Endothelial cell of umbilical vein (primary cell): ENCODE results near the gene TSPEAR. TPM values are rescaled to one million over a fixed set of nuclear protein-coding genes. Genes with fewer than 3 reads are reported as not detected.

Experiments used
- BruUV-seq: library from RNA; stranded (reverse); fragments of 400-500 nt; replicated peaks from 2 replicates; lab custom pipeline; 2021; lab: Mats Ljungman, UMichigan
- CTCF ChIA-PET: fragments of 300-600, 350-600 bp; sonication (Branson Sonifier 250); formaldehyde crosslinking; loops from one replicate; lab custom pipeline; 2021; ENCODE audit warnings: antibody characterized with exemption, inconsistent platforms; lab: Charles Lee
- POLR2A ChIA-PET: fragments of 300-600, 350-600 bp; sonication (Branson Sonifier 250); formaldehyde crosslinking; loops from one replicate; lab custom pipeline; 2021; ENCODE audit warnings: antibody characterized with exemption, inconsistent platforms; lab: Charles Lee
- DNase-seq: peaks from one replicate; pipeline ENCODE4 v3.0.0-alpha.2; 2011; ENCODE audit warnings: low read depth, low spot score
- FAIRE-seq: peaks from 2 replicates; lab custom pipeline; 2011; peaks lifted over from hg19 to GRCh38; lab: Jason Lieb, UNC
- H2AFZ ChIP-seq: 2 replicates; pipeline ENCODE4 v1.6.0; 2012; ENCODE audit warnings: low read depth, low read length, control low read depth, inconsistent platforms
- H3K27ac ChIP-seq: 2 replicates; pipeline ENCODE4 v1.5.1; 2011; ENCODE audit warnings: low read depth, mild to moderate bottlenecking, control low read depth, low read length, moderate library complexity; ENCODE audit not compliant: insufficient read depth
- H3K27me3 ChIP-seq, 2 experiments: 2 replicates each; pipeline versions ENCODE4 v1.6.0 to v1.6.1; 2011; ENCODE audit warnings: low read length in 2 of 2, mixed read lengths in 1 of 2; ENCODE audit not compliant: control insufficient read depth in 2 of 2, insufficient read depth in 2 of 2
- H3K36me3 ChIP-seq, 2 experiments: 2 replicates in 1 of 2; 3 replicates in 1 of 2; pipeline ENCODE4 v1.5.1; 2011; ENCODE audit warnings: low read length in 2 of 2, mild to moderate bottlenecking in 1 of 2, moderate library complexity in 1 of 2; ENCODE audit not compliant: control insufficient read depth in 2 of 2, insufficient read depth in 2 of 2; ENCODE audit errors: extremely low read depth in 1 of 2
- H3K4me1 ChIP-seq: 3 replicates; pipeline ENCODE4 v1.5.1; 2011; ENCODE audit warnings: mild to moderate bottlenecking, low read length; ENCODE audit not compliant: control insufficient read depth, insufficient read depth; ENCODE audit errors: extremely low read depth
- H3K4me2 ChIP-seq: 2 replicates; pipeline ENCODE4 v1.6.1; 2011; ENCODE audit warnings: low read length, control low read depth, mixed read lengths; ENCODE audit not compliant: insufficient read depth
- H3K4me3 ChIP-seq, 3 experiments: fragments of 200-600 bp in 1 of 3; sonication (generic), shearing (Covaris generic) in 1 of 3; replicated peaks in 1 of 3; 2 replicates each; pipeline ENCODE4 v1.5.1; 2011 to 2016; ENCODE audit warnings: control low read depth in 3 of 3, low read length in 3 of 3, mild to moderate bottlenecking in 2 of 3, inconsistent platforms in 1 of 3, low read depth in 1 of 3, moderate library complexity in 1 of 3; ENCODE audit not compliant: insufficient read depth in 1 of 3
- H3K79me2 ChIP-seq: 2 replicates; pipeline ENCODE4 v1.6.0; 2012; ENCODE audit warnings: low read length, inconsistent platforms; ENCODE audit not compliant: control insufficient read depth, insufficient read depth
- H3K9ac ChIP-seq: replicated peaks from 2 replicates; pipeline ENCODE3; 2011; ENCODE audit warnings: low read length, control low read depth; ENCODE audit not compliant: insufficient read depth; ENCODE audit errors: extremely low read depth
- H3K9me1 ChIP-seq: replicated peaks from 3 replicates; pipeline ENCODE4 v1.6.0; 2011; ENCODE audit warnings: mild to moderate bottlenecking, low read length; ENCODE audit not compliant: control insufficient read depth, insufficient read depth; ENCODE audit errors: extremely low read depth
- H3K9me3 ChIP-seq: replicated peaks from 2 replicates; pipeline ENCODE4 v1.5.1; 2012; ENCODE audit warnings: low read length, inconsistent platforms; ENCODE audit not compliant: control insufficient read depth, insufficient read depth
- H4K20me1 ChIP-seq: replicated peaks from 2 replicates; pipeline ENCODE3; 2011; ENCODE audit warnings: mild to moderate bottlenecking, low read length; ENCODE audit not compliant: control insufficient read depth, insufficient read depth; ENCODE audit errors: extremely low read depth
- EZH2 ChIP-seq: IDR thresholded peaks from 2 replicates; pipeline ENCODE4 v1.6.1; 2012; ENCODE audit warnings: borderline replicate concordance, low read depth, mild to moderate bottlenecking, moderate library complexity, low read length, inconsistent platforms; ENCODE audit not compliant: severe bottlenecking
- FOS ChIP-seq: IDR thresholded peaks from 2 replicates; pipeline ENCODE4 v1.6.1; 2011; ENCODE audit warnings: mild to moderate bottlenecking, low read length, moderate library complexity, borderline replicate concordance; ENCODE audit not compliant: insufficient read depth
- GATA2 ChIP-seq: IDR thresholded peaks from 2 replicates; pipeline ENCODE4 v1.7.0; 2011; ENCODE audit warnings: low read depth, mild to moderate bottlenecking, moderate library complexity, mixed read lengths, low read length; ENCODE audit not compliant: insufficient read length, insufficient read depth
- JUN ChIP-seq: IDR thresholded peaks from 2 replicates; pipeline ENCODE4 v1.6.1; 2011; ENCODE audit warnings: borderline replicate concordance, low read depth; ENCODE audit not compliant: insufficient read length, insufficient read depth
- MYC ChIP-seq: IDR thresholded peaks from one replicate; pipeline ENCODE4 v1.6.1; 2011; ENCODE audit warnings: mild to moderate bottlenecking, low read depth, low read length
- POLR2A ChIP-seq: IDR thresholded peaks from 2 replicates; pipeline ENCODE4 v1.6.1; 2012; ENCODE audit warnings: low read depth, mild to moderate bottlenecking, control low read depth, low read length
- POLR2AphosphoS5 ChIP-seq: IDR thresholded peaks from 2 replicates; pipeline ENCODE4 v1.6.1; 2012; ENCODE audit warnings: low read depth, mild to moderate bottlenecking, control low read depth, low read length, moderate library complexity; ENCODE audit not compliant: insufficient read depth
- dilution Hi-C: fragments of 300-500 bp; cut with MboI; formaldehyde crosslinking; loops from one replicate; pipeline ENCODE4 v1.15.0; 2019; ENCODE audit warnings: low sequenced_read_pairs; ENCODE audit not compliant: extremely low pct_ligation_motif_present
- intact Hi-C: fragments of 100-400 bp; cut with micrococcal nuclease; formaldehyde crosslinking; loops from one replicate; pipeline ENCODE4 v1.10.0; 2022
- polyA plus RNA-seq, 4 experiments: library from polyadenylated mRNA; depleted of rRNA in 3 of 4; stranded (reverse) in 3 of 4; unstranded in 1 of 4; fragments of >200 nt; gene quantifications; 2 replicates each; pipeline versions ENCODE4 v1.2.1 to v1.2.3, GENCODE V29; 2011 to 2012; ENCODE audit warnings: missing spikeins in 1 of 4
- total RNA-seq: library from RNA; stranded (reverse); gene quantifications from 2 replicates; pipeline ENCODE4 v1.2.3, GENCODE V29; 2021
- TF ChIP-seq, protein P1 (sequence below): IDR thresholded peaks from 2 replicates; pipeline ENCODE4 v1.6.1; 2011; ENCODE audit not compliant: insufficient read depth, insufficient read length
- TF ChIP-seq, protein P2 (sequence below), 2 donors: IDR thresholded peaks; 1 replicate in 1 of 2; 2 replicates in 1 of 2; pipeline ENCODE4 v1.5.1; 2011; ENCODE audit warnings: low read length in 2 of 2, mild to moderate bottlenecking in 2 of 2, moderate library complexity in 2 of 2, control low read depth in 1 of 2, inconsistent platforms in 1 of 2, low read depth in 1 of 2; ENCODE audit not compliant: insufficient read depth in 1 of 2; ENCODE audit errors: extremely low read depth in 1 of 2

TSPEAR gene
- total and polyA plus RNA-seq, 2 donors (not counting 3 experiments of a cell fraction or from before 2014, with no cell fraction given): 0.01 TPM; not detected in 1

DNA sequence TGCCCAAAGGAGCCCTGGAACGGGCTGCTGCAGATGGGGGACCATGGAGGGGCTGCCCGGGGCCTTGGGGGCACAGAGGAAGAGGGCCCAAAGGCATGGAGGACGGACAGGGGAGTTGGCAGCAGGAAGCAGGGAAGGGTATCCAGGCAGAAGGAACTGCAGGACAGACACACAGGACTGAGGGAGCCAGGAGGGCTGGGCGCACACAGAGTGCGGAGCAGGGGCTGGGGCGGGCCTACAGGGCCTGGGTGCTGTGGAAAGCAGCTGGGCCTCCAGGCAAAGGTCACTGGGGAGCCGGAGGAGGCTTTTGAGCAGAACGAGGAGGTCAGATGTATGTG lies 199.5 kb downstream of the TSPEAR start:
- Histone ChIP-seq H3K4me2 (no peak overlapping the region), H3K27ac (no peak overlapping the region), H3K9me1 (no peaks in the 10 kb centered on the region), H2AFZ (no peak overlapping the region), H3K4me3 (no peak overlapping the region), H3K4me1 (no peaks in the 10 kb centered on the region), H4K20me1 (no peaks in the 10 kb centered on the region), H3K27me3 (no peaks in the 10 kb centered on the region), H3K9ac (no peak overlapping the region), H3K36me3 (no peaks in the 10 kb centered on the region), H3K9me3 (no peaks in the 10 kb centered on the region), H3K79me2 (no peaks in the 10 kb centered on the region)
- FAIRE-seq (no peak), DNase-seq (no peak)
- dilution Hi-C loops: no loop called here
- TF ChIP-seq, protein P1, sequence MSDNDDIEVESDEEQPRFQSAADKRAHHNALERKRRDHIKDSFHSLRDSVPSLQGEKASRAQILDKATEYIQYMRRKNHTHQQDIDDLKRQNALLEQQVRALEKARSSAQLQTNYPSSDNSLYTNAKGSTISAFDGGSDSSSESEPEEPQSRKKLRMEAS: no peak
- TF ChIP-seq, protein P2, sequence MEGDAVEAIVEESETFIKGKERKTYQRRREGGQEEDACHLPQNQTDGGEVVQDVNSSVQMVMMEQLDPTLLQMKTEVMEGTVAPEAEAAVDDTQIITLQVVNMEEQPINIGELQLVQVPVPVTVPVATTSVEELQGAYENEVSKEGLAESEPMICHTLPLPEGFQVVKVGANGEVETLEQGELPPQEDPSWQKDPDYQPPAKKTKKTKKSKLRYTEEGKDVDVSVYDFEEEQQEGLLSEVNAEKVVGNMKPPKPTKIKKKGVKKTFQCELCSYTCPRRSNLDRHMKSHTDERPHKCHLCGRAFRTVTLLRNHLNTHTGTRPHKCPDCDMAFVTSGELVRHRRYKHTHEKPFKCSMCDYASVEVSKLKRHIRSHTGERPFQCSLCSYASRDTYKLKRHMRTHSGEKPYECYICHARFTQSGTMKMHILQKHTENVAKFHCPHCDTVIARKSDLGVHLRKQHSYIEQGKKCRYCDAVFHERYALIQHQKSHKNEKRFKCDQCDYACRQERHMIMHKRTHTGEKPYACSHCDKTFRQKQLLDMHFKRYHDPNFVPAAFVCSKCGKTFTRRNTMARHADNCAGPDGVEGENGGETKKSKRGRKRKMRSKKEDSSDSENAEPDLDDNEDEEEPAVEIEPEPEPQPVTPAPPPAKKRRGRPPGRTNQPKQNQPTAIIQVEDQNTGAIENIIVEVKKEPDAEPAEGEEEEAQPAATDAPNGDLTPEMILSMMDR (IDR thresholded peaks at IDR 0.05; ENCODE audit: extremely low read depth in 1 of 2, insufficient read depth in 1 of 2, low read depth in 1 of 2, low read length in 2 of 2): no peak
- no peak for TF ChIP-seq FOS
- TF ChIP-seq POLR2A: no peak
- no peak for TF ChIP-seq GATA2
- TF ChIP-seq POLR2AphosphoS5: no peak
- no peak for TF ChIP-seq MYC
- no peak for TF ChIP-seq EZH2
- TF ChIP-seq JUN: no peak
- intact Hi-C loops: loop anchor here (10.0 kb wide), 1 partner anchor 423 kb away; no protein-coding TSS in a partner anchor
- CTCF ChIA-PET: interaction anchor here (0.7 to 5.1 kb wide), 3 partner anchors 282 to 428 kb away, joined by 3 to 125 read pairs (median 22); partner anchors contain the start of gene SLX9
- POLR2A ChIA-PET: no interaction called here
- no TSS peak for BruUV-seq
